Measurements from ENCODE around the gene BTBD6.

Gene BTBD6

GRCh38 chr14:105211758-105212089 lies 36.6 kb upstream of the BTBD6 start:
- no peak for DNase-seq

- no peak for DNase-seq
These were observed 35.6 kb upstream of the BTBD6 start for GRCh38 chr14:105212541-105213300.

GRCh38 chr14:105213361-105213760 lies 35.0 kb upstream of the BTBD6 start:
- DNase-seq = no peak

- DNase-seq = no peak
These were observed 33.9 kb upstream of the BTBD6 start for GRCh38 chr14:105214324-105214915.

GRCh38 chr14:105215602-105216001 lies 32.7 kb upstream of the BTBD6 start:
- DNase-seq = no peak

GRCh38 chr14:105216490-105217247 lies 31.7 kb upstream of the BTBD6 start:
- no peak for DNase-seq

GRCh38 chr14:105217774-105218173 lies 30.6 kb upstream of the BTBD6 start:
- DNase-seq = no peak

- DNase-seq = no peak
These were observed 29.7 kb upstream of the BTBD6 start for GRCh38 chr14:105218611-105219010.

GRCh38 chr14:105219043-105219612 lies 29.2 kb upstream of the BTBD6 start:
- DNase-seq = no peak

GRCh38 chr14:105219753-105220152 lies 28.6 kb upstream of the BTBD6 start:
- no peak for DNase-seq

GRCh38 chr14:105220699-105221597 lies 27.4 kb upstream of the BTBD6 start:
- no peak for DNase-seq

- no peak for DNase-seq
These were observed 26.6 kb upstream of the BTBD6 start for GRCh38 chr14:105221598-105222178.

- DNase-seq = no peak
These were observed 25.1 kb upstream of the BTBD6 start for GRCh38 chr14:105223260-105223659.

GRCh38 chr14:105223770-105224544 lies 24.4 kb upstream of the BTBD6 start:
- DNase-seq = no peak

- no peak for DNase-seq
These were observed 23.3 kb upstream of the BTBD6 start for GRCh38 chr14:105224845-105225570.

- DNase-seq = no peak
These were observed 22.1 kb upstream of the BTBD6 start for GRCh38 chr14:105226198-105226597.

- DNase-seq = no peak
These were observed 21.0 kb upstream of the BTBD6 start for GRCh38 chr14:105227346-105227745.

- no peak for DNase-seq
These were observed 19.8 kb upstream of the BTBD6 start for GRCh38 chr14:105228562-105228961.

GRCh38 chr14:105229099-105229655 lies 19.2 kb upstream of the BTBD6 start:
- no peak for DNase-seq

- DNase-seq = no peak
These were observed 7.3 kb upstream of the BTBD6 start for GRCh38 chr14:105240811-105241576.

Measured in NCI-H82 (cell line).